SK-N-SH (cell line): Measurements from ENCODE around the gene RNF214.

Experiments used
- CTCF ChIP-seq: fragments of 200-600 bp; sonication (generic); IDR thresholded peaks from 2 replicates; pipeline ENCODE4 v1.6.1; 2017; ENCODE audit warnings: antibody characterized with exemption, mild to moderate bottlenecking, moderate library complexity
- EZH2phosphoT487 ChIP-seq: fragments of 200-600 bp; sonication (generic); IDR thresholded peaks from 2 replicates; pipeline ENCODE4 v1.6.1; 2017; ENCODE audit warnings: low read depth, mixed run types, mild to moderate bottlenecking, antibody characterized with exemption, moderate library complexity, borderline replicate concordance
- GABPA ChIP-seq: IDR thresholded peaks from 2 replicates; pipeline ENCODE4 v1.4.0; 2012; ENCODE audit warnings: low read depth, mild to moderate bottlenecking
- POLR2AphosphoS5 ChIP-seq: IDR thresholded peaks from 2 replicates; pipeline ENCODE4 v1.6.1; 2012; ENCODE audit warnings: low read depth, low read length
- RXRA ChIP-seq: IDR thresholded peaks from 2 replicates; pipeline ENCODE4 v1.4.0; 2012; ENCODE audit warnings: low read depth, mild to moderate bottlenecking, borderline replicate concordance

GRCh38 chr11:117220999-117221774, 11.3 kb upstream of the RNF214 start:
- TF ChIP-seq CTCF (no peak), GABPA (no peak), POLR2AphosphoS5 (no peak), EZH2phosphoT487 (no peak), RXRA (no peak)
